Osteoblast (primary cell): ENCODE data around the gene BAG3. TPM values are rescaled to one million over a fixed set of nuclear protein-coding genes. Genes with fewer than 3 reads are reported as not detected.
A peak's percentile ranks its signal among the peaks of the same experiment; 100 is the strongest.

Experiments used
- DNase-seq: peaks from one replicate; pipeline ENCODE4 v3.0.0; 2011; ENCODE audit warnings: low spot score, mixed read lengths; ENCODE audit not compliant: insufficient read length; ENCODE audit errors: missing footprints
- H2AFZ ChIP-seq: 2 replicates; pipeline ENCODE4 v1.6.0; 2011; ENCODE audit warnings: mild to moderate bottlenecking, low read length
- H3K27ac ChIP-seq: 2 replicates; pipeline ENCODE4 v1.5.1; 2011; ENCODE audit warnings: mild to moderate bottlenecking, low read depth, low read length, moderate library complexity
- H3K27me3 ChIP-seq: 2 replicates; pipeline ENCODE4 v1.6.0; 2012; ENCODE audit warnings: mild to moderate bottlenecking, control low read depth, inconsistent platforms, low read length, moderate library complexity; ENCODE audit not compliant: insufficient read depth
- H3K36me3 ChIP-seq: 2 replicates; pipeline ENCODE4 v1.5.1; 2011; ENCODE audit warnings: mild to moderate bottlenecking, low read length, control low read depth, moderate library complexity; ENCODE audit not compliant: insufficient read depth
- H3K4me1 ChIP-seq: 2 replicates; pipeline ENCODE4 v1.5.1; 2011; ENCODE audit warnings: mild to moderate bottlenecking, low read length, control low read depth, moderate library complexity; ENCODE audit not compliant: insufficient read depth
- H3K4me2 ChIP-seq: 2 replicates; pipeline ENCODE4 v1.6.0; 2011; ENCODE audit warnings: mild to moderate bottlenecking, low read length; ENCODE audit not compliant: insufficient read depth
- H3K4me3 ChIP-seq: fragments of 200-600 bp; sonication (generic); 3 replicates; pipeline ENCODE4 v1.5.1; 2012; ENCODE audit warnings: mild to moderate bottlenecking, low read length, inconsistent platforms; ENCODE audit not compliant: insufficient read depth
- H3K79me2 ChIP-seq: 2 replicates; pipeline ENCODE4 v1.6.0; 2012; ENCODE audit warnings: mild to moderate bottlenecking, low read length, control low read depth, inconsistent platforms; ENCODE audit not compliant: insufficient read depth
- H3K9me3 ChIP-seq: 2 replicates; pipeline ENCODE4 v1.5.1; 2011; ENCODE audit warnings: low read depth, low read length, control low read depth
- H4K20me1 ChIP-seq: 2 replicates; pipeline ENCODE4 v1.6.0; 2012; ENCODE audit warnings: mild to moderate bottlenecking, low read length, control low read depth; ENCODE audit not compliant: insufficient read depth
- CTCF ChIP-seq: IDR thresholded peaks from 2 replicates; pipeline ENCODE4 v1.5.1; 2011; ENCODE audit warnings: mild to moderate bottlenecking, low read depth, low read length, moderate library complexity; ENCODE audit errors: extremely low read depth
- total RNA-seq: library from RNA; depleted of rRNA; stranded (reverse); fragments of >200 nt; gene quantifications from 2 replicates; pipeline ENCODE4 v1.2.3, GENCODE V29; 2012

The BAG3 gene
- total RNA-seq, 1 donor, result 12.7 TPM

- H3K9me3 ChIP-seq, result no peaks in the 10 kb centered on the region
- H2AFZ ChIP-seq, result no peak overlapping the region
- H3K36me3 ChIP-seq, result no peaks in the 10 kb centered on the region
- H3K27me3 ChIP-seq, result no peaks in the 10 kb centered on the region
- no peaks in the 10 kb centered on the region for H3K79me2 ChIP-seq
- DNase-seq, result no peak
- H3K4me2 ChIP-seq, result no peak overlapping the region
- H3K27ac ChIP-seq, result no peak overlapping the region
- no peak for TF ChIP-seq CTCF
- H3K4me1 ChIP-seq, result peaks cover 11% of the 10 kb centered on the region
- no peak overlapping the region for H3K4me3 ChIP-seq
- H4K20me1 ChIP-seq, result no peaks in the 10 kb centered on the region
Observed at GRCh38 chr10:119640384-119640783, 10.8 kb upstream of the BAG3 start.

GRCh38 chr10:119640875-119641526, 10.2 kb upstream of the BAG3 start:
- H3K27me3 ChIP-seq, result no peaks in the 10 kb centered on the region
- peaks cover 11% of the 10 kb centered on the region for H3K4me1 ChIP-seq
- TF ChIP-seq CTCF, result no peak
- no peaks in the 10 kb centered on the region for H4K20me1 ChIP-seq
- H3K79me2 ChIP-seq, result no peaks in the 10 kb centered on the region
- H3K9me3 ChIP-seq, result no peaks in the 10 kb centered on the region
- H2AFZ ChIP-seq, result no peak overlapping the region
- H3K27ac ChIP-seq, result no peak overlapping the region
- DNase-seq, result no peak
- no peaks in the 10 kb centered on the region for H3K36me3 ChIP-seq
- H3K4me3 ChIP-seq, result no peak overlapping the region
- no peak overlapping the region for H3K4me2 ChIP-seq

GRCh38 chr10:119642556-119643111, 8.5 kb upstream of the BAG3 start:
- H3K4me1 ChIP-seq, result peaks cover 11% of the 10 kb centered on the region
- no peak overlapping the region for H3K4me3 ChIP-seq
- H3K36me3 ChIP-seq, result no peaks in the 10 kb centered on the region
- H3K9me3 ChIP-seq, result no peaks in the 10 kb centered on the region
- H3K27me3 ChIP-seq, result no peaks in the 10 kb centered on the region
- no peaks in the 10 kb centered on the region for H3K79me2 ChIP-seq
- H3K4me2 ChIP-seq, result no peak overlapping the region
- no peak for DNase-seq
- H2AFZ ChIP-seq, result no peak overlapping the region
- TF ChIP-seq CTCF, result no peak
- H4K20me1 ChIP-seq, result no peaks in the 10 kb centered on the region
- no peak overlapping the region for H3K27ac ChIP-seq

GRCh38 chr10:119643306-119644204, 7.6 kb upstream of the BAG3 start:
- peak overlapping the region; percentile 69 for H3K4me2 ChIP-seq
- peak overlapping the region; percentile 32 for H3K4me3 ChIP-seq
- DNase-seq, result peak; percentile 92

More at GRCh38 chr10:119643306-119644204, 7.6 kb upstream of the BAG3 start:
- Histone ChIP-seq H4K20me1 (no peaks in the 10 kb centered on the region), H3K27me3 (no peaks in the 10 kb centered on the region), H3K27ac (peak overlapping the region; percentile 46), H3K79me2 (no peaks in the 10 kb centered on the region), H3K9me3 (no peaks in the 10 kb centered on the region), H2AFZ (peak overlapping the region; percentile 66), H3K4me1 (peaks cover 11% of the 10 kb centered on the region), H3K36me3 (no peaks in the 10 kb centered on the region)
- TF ChIP-seq CTCF, result no peak
